ENCODE measurements around the gene AMT. TPM values are rescaled to one million over a fixed set of nuclear protein-coding genes. Genes with fewer than 3 reads are reported as not detected.
"Not testable (repeated sequence)": the region's sequence is repeated elsewhere in the genome, so short reads cannot be mapped to it uniquely, and the experiment has no call there.

Gene AMT
- total and polyA plus RNA-seq, 4 experiments from 2014 or later, result 0.15 to 7.6 (median 3.6) TPM

GRCh38 chr3:49410066-49410845 lies 12.0 kb downstream of the AMT start:
- peaks cover 3 to 21% of the 10 kb centered on the region in 2 donors for H3K36me3 Mint-ChIP-seq
- Histone ChIP-seq H3K4me3 (ENCODE audit: low read length in 2 of 2) (peak overlapping the region; percentile 45 to 69), H3K9me3 (ENCODE audit: control insufficient read depth in 1 of 2, low read length in 2 of 2) (no peaks in the 10 kb centered on the region), H3K4me1 (ENCODE audit: insufficient read depth, low read length) (peaks cover 81% of the 10 kb centered on the region), H3K27me3 (ENCODE audit: insufficient read depth, low read length) (no peaks in the 10 kb centered on the region), H3K27ac (ENCODE audit: low read depth, low read length) (peak overlapping the region; percentile 93), H3K36me3 (ENCODE audit: insufficient read depth, low read length) (no peaks in the 10 kb centered on the region)
- intact Hi-C loops (cut with micrococcal nuclease), result loop anchor here (5.0 to 10.0 kb wide), 3 partner anchors 265 to 723 kb away; partner anchors contain the start of genes APEH and NCKIPSD
- peaks cover 0 to 2% (median 0%) of the 10 kb centered on the region in 8 donors for H3K9me3 Mint-ChIP-seq
- DNase-seq, result peak in 4 of 5 donors; percentile 26 to 58 (median 36)
- no peaks in the 10 kb centered on the region for H3K27me3 Mint-ChIP-seq
- ChIA-PET POLR2A (ENCODE audit: partially characterized antibody) (interaction anchor here (0.7 to 7.6 kb wide), 8 partner anchors 9 to 73 kb away, joined by 3 to 179 read pairs (median 8); partner anchors contain the start of genes NICN1 and USP4), CTCF (ENCODE audit: partially characterized antibody) (interaction anchor here (3.3 kb wide), 1 partner anchor 71 kb away, joined by 21 read pairs; the partner anchor contains the start of gene USP4)
- H3K27ac Mint-ChIP-seq, result peak overlapping the region; percentile 43 to 96 (median 94)
- peak overlapping the region; percentile 91 to 98 (median 94) for H3K4me3 Mint-ChIP-seq
- H3K4me1 Mint-ChIP-seq, result peaks cover 49 to 82% (median 62%) of the 10 kb centered on the region in 4 donors

- POLR2A ChIA-PET (ENCODE audit: partially characterized antibody), result interaction anchor here (2.4 to 2.6 kb wide), 2 partner anchors 10 to 67 kb away, joined by 9 to 10 read pairs; partner anchors contain the start of gene USP4
- peaks cover 3 to 27% of the 10 kb centered on the region in 2 donors for H3K36me3 Mint-ChIP-seq
- Histone ChIP-seq H3K9me3 (ENCODE audit: control insufficient read depth in 1 of 2, low read length in 2 of 2) (no peaks in the 10 kb centered on the region), H3K27ac (ENCODE audit: low read depth, low read length) (no peak overlapping the region), H3K36me3 (ENCODE audit: insufficient read depth, low read length) (no peaks in the 10 kb centered on the region), H3K4me3 (ENCODE audit: low read length in 2 of 2) (no peak overlapping the region), H3K27me3 (ENCODE audit: insufficient read depth, low read length) (no peaks in the 10 kb centered on the region), H3K4me1 (ENCODE audit: insufficient read depth, low read length) (peaks cover 70% of the 10 kb centered on the region)
- H3K4me1 Mint-ChIP-seq, result peaks cover 42 to 65% (median 50%) of the 10 kb centered on the region in 4 donors
- H3K27me3 Mint-ChIP-seq, result no peaks in the 10 kb centered on the region
- no peak for DNase-seq
- H3K27ac Mint-ChIP-seq, result peak overlapping the region; percentile 78 to 89 (median 84)
- H3K4me3 Mint-ChIP-seq, result peak overlapping the region in 7 of 8 donors; percentile 11 to 88 (median 77)
- no peaks in the 10 kb centered on the region for H3K9me3 Mint-ChIP-seq
- intact Hi-C loops (cut with micrococcal nuclease), result no loop called here
- CTCF ChIA-PET (ENCODE audit: partially characterized antibody), result interaction anchor here (1.2 to 3.3 kb wide), 3 partner anchors 42 to 68 kb away, joined by 3 to 21 read pairs (median 6); partner anchors contain the start of gene USP4
Observed at GRCh38 chr3:49406571-49407565, 15.4 kb downstream of the AMT start.

- H3K27ac ChIP-seq (ENCODE audit: low read depth, low read length); H3K27me3 Mint-ChIP-seq; H3K4me3 ChIP-seq (ENCODE audit: low read length in 2 of 2); H3K9me3 Mint-ChIP-seq; intact Hi-C loops (cut with micrococcal nuclease); H3K9me3 ChIP-seq (ENCODE audit: control insufficient read depth in 1 of 2, low read length in 2 of 2); DNase-seq; H3K27me3 ChIP-seq (ENCODE audit: insufficient read depth, low read length); H3K36me3 ChIP-seq (ENCODE audit: insufficient read depth, low read length): not testable (repeated sequence)
- ChIA-PET POLR2A (ENCODE audit: partially characterized antibody) (interaction anchor here (0.6 to 2.4 kb wide), 2 partner anchors 55 to 65 kb away, joined by 3 to 9 read pairs; partner anchors contain the start of gene USP4), CTCF (ENCODE audit: partially characterized antibody) (interaction anchor here (0.5 to 1.6 kb wide), 2 partner anchors 66 to 1835 kb away, joined by 3 to 6 read pairs; partner anchors contain the start of gene USP4)
- peaks cover 79% of the 10 kb centered on the region for H3K4me1 ChIP-seq (ENCODE audit: insufficient read depth, low read length)
- peaks cover 49 to 75% (median 56%) of the 10 kb centered on the region in 4 donors for H3K4me1 Mint-ChIP-seq
- peaks cover 7 to 30% of the 10 kb centered on the region in 2 donors for H3K36me3 Mint-ChIP-seq
- peak overlapping the region in 4 of 8 donors; percentile 15 to 78 (median 36) for H3K4me3 Mint-ChIP-seq
- peak overlapping the region in 4 of 7 donors; percentile 39 to 85 (median 73) for H3K27ac Mint-ChIP-seq
Observed at GRCh38 chr3:49405570-49405969, 16.7 kb downstream of the AMT start.

- no peak overlapping the region for H3K4me3 Mint-ChIP-seq
- H3K4me3 ChIP-seq (ENCODE audit: low read length in 2 of 2), result no peak overlapping the region
- H3K27ac Mint-ChIP-seq, result peak overlapping the region in 4 of 7 donors; percentile 7 to 56 (median 25)
- peaks cover 46 to 74% (median 55%) of the 10 kb centered on the region in 4 donors for H3K4me1 Mint-ChIP-seq
- no peaks in the 10 kb centered on the region for H3K27me3 Mint-ChIP-seq
- ChIA-PET CTCF (ENCODE audit: partially characterized antibody) (interaction anchor here (0.6 to 0.7 kb wide), 2 partner anchors 64 to 490 kb away, joined by 3 read pairs; no protein-coding TSS in a partner anchor), POLR2A (ENCODE audit: partially characterized antibody) (interaction anchor here (0.8 to 1.3 kb wide), 3 partner anchors 15 to 65 kb away, joined by 3 to 4 read pairs (median 3); no protein-coding TSS in a partner anchor)
- H3K36me3 Mint-ChIP-seq, result peaks cover 7 to 37% of the 10 kb centered on the region in 2 donors
- intact Hi-C loops (cut with micrococcal nuclease), result no loop called here
- DNase-seq, result no peak
- H3K4me1 ChIP-seq (ENCODE audit: insufficient read depth, low read length), result peaks cover 77% of the 10 kb centered on the region
- H3K27me3 ChIP-seq (ENCODE audit: insufficient read depth, low read length), result no peaks in the 10 kb centered on the region
- no peaks in the 10 kb centered on the region for H3K9me3 Mint-ChIP-seq
- H3K36me3 ChIP-seq (ENCODE audit: insufficient read depth, low read length), result no peaks in the 10 kb centered on the region
- no peaks in the 10 kb centered on the region for H3K9me3 ChIP-seq (ENCODE audit: control insufficient read depth in 1 of 2, low read length in 2 of 2)
- no peak overlapping the region for H3K27ac ChIP-seq (ENCODE audit: low read depth, low read length)
Observed at GRCh38 chr3:49403891-49404290, 18.4 kb downstream of the AMT start.

GRCh38 chr3:49401766-49402165 lies 20.5 kb downstream of the AMT start:
- Mint-ChIP-seq H3K4me1 (peaks cover 43 to 74% (median 52%) of the 10 kb centered on the region in 4 donors), H3K27ac (peak overlapping the region in 4 of 7 donors; percentile 8 to 63 (median 45)), H3K9me3 (no peaks in the 10 kb centered on the region), H3K36me3 (peaks cover 7 to 45% of the 10 kb centered on the region in 2 donors), H3K27me3 (no peaks in the 10 kb centered on the region), H3K4me3 (peak overlapping the region in 1 of 8 donors; percentile 16)
- intact Hi-C loops (cut with micrococcal nuclease), result no loop called here
- peaks cover 74% of the 10 kb centered on the region for H3K4me1 ChIP-seq (ENCODE audit: insufficient read depth, low read length)
- H3K4me3 ChIP-seq (ENCODE audit: low read length in 2 of 2), result no peak overlapping the region
- H3K36me3 ChIP-seq (ENCODE audit: insufficient read depth, low read length), result no peaks in the 10 kb centered on the region
- ChIA-PET POLR2A (ENCODE audit: partially characterized antibody) (interaction anchor here (1.2 to 3.0 kb wide), 3 partner anchors 8 to 53 kb away, joined by 3 to 15 read pairs (median 5); partner anchors contain the start of genes RHOA and TCTA), CTCF (ENCODE audit: partially characterized antibody) (interaction anchor here (1.0 kb wide), 1 partner anchor 47 kb away, joined by 5 read pairs; no protein-coding TSS in a partner anchor)
- DNase-seq, result no peak
- no peaks in the 10 kb centered on the region for H3K9me3 ChIP-seq (ENCODE audit: control insufficient read depth in 1 of 2, low read length in 2 of 2)
- no peak overlapping the region for H3K27ac ChIP-seq (ENCODE audit: low read depth, low read length)
- H3K27me3 ChIP-seq (ENCODE audit: insufficient read depth, low read length), result no peaks in the 10 kb centered on the region

GRCh38 chr3:49399461-49399860 lies 22.8 kb downstream of the AMT start:
- H3K9me3 ChIP-seq (ENCODE audit: control insufficient read depth in 1 of 2, low read length in 2 of 2), result no peaks in the 10 kb centered on the region
- H3K4me3 ChIP-seq (ENCODE audit: low read length in 2 of 2), result no peak overlapping the region
- peaks cover 73% of the 10 kb centered on the region for H3K4me1 ChIP-seq (ENCODE audit: insufficient read depth, low read length)
- peaks cover 39 to 76% (median 53%) of the 10 kb centered on the region in 4 donors for H3K4me1 Mint-ChIP-seq
- no peak overlapping the region for H3K27ac ChIP-seq (ENCODE audit: low read depth, low read length)
- H3K27ac Mint-ChIP-seq, result peak overlapping the region in 4 of 7 donors; percentile 27 to 58 (median 38)
- intact Hi-C loops (cut with micrococcal nuclease), result no loop called here
- H3K27me3 Mint-ChIP-seq, result no peaks in the 10 kb centered on the region
- peaks cover 12 to 55% of the 10 kb centered on the region in 2 donors for H3K36me3 Mint-ChIP-seq
- H3K36me3 ChIP-seq (ENCODE audit: insufficient read depth, low read length), result peaks cover 2% of the 10 kb centered on the region
- POLR2A ChIA-PET (ENCODE audit: partially characterized antibody), result interaction anchor here (3.0 kb wide), 1 partner anchor 13 kb away, joined by 15 read pairs; the partner anchor contains the start of genes RHOA and TCTA
- peak overlapping the region in 5 of 8 donors; percentile 20 to 54 (median 32) for H3K4me3 Mint-ChIP-seq
- no peak for DNase-seq
- no peaks in the 10 kb centered on the region for H3K9me3 Mint-ChIP-seq
- no peaks in the 10 kb centered on the region for H3K27me3 ChIP-seq (ENCODE audit: insufficient read depth, low read length)
- CTCF ChIA-PET (ENCODE audit: partially characterized antibody), result interaction anchor here (0.6 to 1.7 kb wide), 2 partner anchors 48 to 59 kb away, joined by 4 to 6 read pairs; partner anchors contain the start of gene USP4

Data from CD4-positive, alpha-beta memory T cell (primary cell).